Ovary (tissue), 9 donors: ENCODE measurements around the gene LMX1B. TPM values are rescaled to one million over a fixed set of nuclear protein-coding genes. Genes with fewer than 3 reads are reported as not detected.

Experiments used
- DNase-seq, 5 donors: peaks; one replicate each; pipeline ENCODE4 v3.0.0-alpha.2; 2019 to 2020
- H3K27ac ChIP-seq, 2 donors: fragments of 200-600 bp; one replicate each; pipeline versions ENCODE4 v1.5.1 to v1.8.0; 2019 to 2022
- H3K27me3 ChIP-seq: fragments of 200-600 bp; one replicate; pipeline ENCODE4 v1.8.0; 2022
- H3K36me3 ChIP-seq: fragments of 200-600 bp; sonication (generic); one replicate; pipeline ENCODE4 v1.5.1; 2019
- H3K4me1 ChIP-seq: one replicate; pipeline ENCODE4 v1.8.1; 2013; ENCODE audit warnings: mild to moderate bottlenecking, moderate library complexity; ENCODE audit not compliant: insufficient read depth
- H3K4me3 ChIP-seq: fragments of 200-600 bp; sonication (generic); one replicate; pipeline ENCODE4 v1.5.1; 2017
- H3K9me3 ChIP-seq, 2 donors: fragments of 200-600 bp in 1 of 2; sonication (generic) in 1 of 2; one replicate each; pipeline versions ENCODE4 v1.5.1 to v1.8.1; 2013 to 2019; ENCODE audit warnings: mild to moderate bottlenecking in 1 of 2, moderate library complexity in 1 of 2
- CTCF ChIP-seq, 3 donors: fragments of 450-650 bp in 2 of 3; fragments of 200-600 bp in 1 of 3; IDR thresholded peaks; one replicate each; pipeline versions ENCODE4 v1.5.1 to v1.8.0; 2016 to 2022; ENCODE audit warnings: antibody characterized with exemption in 3 of 3, mild to moderate bottlenecking in 1 of 3
- EP300 ChIP-seq: sonication (generic); formaldehyde crosslinking; IDR thresholded peaks from one replicate; pipeline ENCODE4 v1.6.1; 2017; ENCODE audit warnings: antibody characterized with exemption
- POLR2A ChIP-seq: fragments of 450-650 bp; IDR thresholded peaks from one replicate; pipeline ENCODE4 v1.6.1; 2017; ENCODE audit warnings: antibody characterized with exemption, mild to moderate bottlenecking, moderate library complexity
- WGBS, 3 donors: extraction: QIAGEN DNeasy Blood & Tissue Kit in 1 of 3; methylation state at CpG; one replicate each; pipeline versions ENCODE4 v1.1.5 to v1.1.7; 2013 to 2017; 5-methylcytosine and 5-hydroxymethylcytosine counted together
- intact Hi-C, 4 donors: fragments of 100-400 bp; cut with DNase I; formaldehyde crosslinking; loops; one replicate each; pipeline versions ENCODE4 v1.11.0 to v1.15.1; 2022 to 2023
- polyA plus RNA-seq, 2 donors: library from polyadenylated mRNA; stranded (reverse); fragments of 200-250 nt in 1 of 2; fragments of 350-450 nt in 1 of 2; fragmentation: Illumina TruSeq in 1 of 2; extraction: RNeasy Lipid Tissue Mini Kit (QIAGEN cat#74804) in 1 of 2; gene quantifications; one replicate each; pipeline ENCODE4 v1.2.3, GENCODE V29; 2013 to 2014
- total RNA-seq, 7 donors: library from RNA; depleted of rRNA in 2 of 7; stranded (reverse); fragments of >200 nt in 2 of 7; fragmentation: NEBNext Ultra II Directional in 3 of 7; extraction: Animal tissue kit (Norgen Biotek cat#: 25700) in 3 of 7; gene quantifications; one replicate each; pipeline versions ENCODE4 v1.1.0 to v1.2.4, GENCODE V29; 2016 to 2023
- donor health status: DM: no; HTN: no; CAD: no; lungs with moderate emphysema.
- donor health status: DM: no; HTN: no; CAD: no.
- donor health status: Bipolar disorder and iron deficiency.
- donor health status: DM: yes; HTN: yes; CAD: no.
- donor health status: DM: no; HTN: no; CAD: no.
- donor health status: DM: yes; HTN: yes; CAD: no.

The LMX1B gene
- total and polyA plus RNA-seq, 9 donors: 0.08 to 0.20 TPM; not detected in 7

GRCh38 chr9:126628969-126629674, 15.4 kb downstream of the LMX1B start:
- Histone ChIP-seq H3K9me3 (no peaks in the 10 kb centered on the region), H3K27ac (no peak overlapping the region), H3K4me3 (no peak overlapping the region), H3K4me1 (no peaks in the 10 kb centered on the region), H3K27me3 (peaks cover 13% of the 10 kb centered on the region), H3K36me3 (no peaks in the 10 kb centered on the region)
- WGBS, 3 donors: 29 to 39% (median 32%) methylated on average over 11 of the region's 11 CpGs
- no peak for DNase-seq
- TF ChIP-seq EP300: no peak
- no peak for TF ChIP-seq POLR2A
- TF ChIP-seq CTCF (IDR thresholded peaks at IDR 0.05): no peak
- intact Hi-C loops: no loop called here

GRCh38 chr9:126630458-126631237, 16.9 kb downstream of the LMX1B start:
- Histone ChIP-seq H3K27ac (no peak overlapping the region), H3K4me1 (no peaks in the 10 kb centered on the region), H3K27me3 (peaks cover 9% of the 10 kb centered on the region), H3K9me3 (no peaks in the 10 kb centered on the region), H3K4me3 (no peak overlapping the region), H3K36me3 (no peaks in the 10 kb centered on the region)
- WGBS, 3 donors: 31 to 44% (median 39%) methylated on average over 18 to 20 of the region's 20 CpGs
- intact Hi-C loops: no loop called here
- no peak for DNase-seq
- TF ChIP-seq CTCF (IDR thresholded peaks at IDR 0.05) (no peak), POLR2A (no peak), EP300 (no peak)

GRCh38 chr9:126631254-126631653, 17.5 kb downstream of the LMX1B start:
- WGBS, 3 donors: 39 to 58% (median 55%) methylated on average over 6 of the region's 6 CpGs
- H3K27me3 ChIP-seq: peaks cover 5% of the 10 kb centered on the region
- H3K4me1 ChIP-seq: no peaks in the 10 kb centered on the region
- H3K9me3 ChIP-seq: no peaks in the 10 kb centered on the region
- H3K4me3 ChIP-seq: no peak overlapping the region
- H3K27ac ChIP-seq: no peak overlapping the region
- intact Hi-C loops: no loop called here
- no peak for TF ChIP-seq CTCF (IDR thresholded peaks at IDR 0.05)
- no peak for TF ChIP-seq POLR2A
- no peak for TF ChIP-seq EP300
- H3K36me3 ChIP-seq: no peaks in the 10 kb centered on the region
- no peak for DNase-seq

- 53 to 63% (median 55%) methylated on average over 17 of the region's 17 CpGs for WGBS, 3 donors
- intact Hi-C loops: no loop called here
- H3K36me3 ChIP-seq: no peaks in the 10 kb centered on the region
- H3K4me3 ChIP-seq: no peak overlapping the region
- H3K27me3 ChIP-seq: no peaks in the 10 kb centered on the region
- H3K27ac ChIP-seq: no peak overlapping the region
- H3K4me1 ChIP-seq: no peaks in the 10 kb centered on the region
- DNase-seq: no peak
- H3K9me3 ChIP-seq: no peaks in the 10 kb centered on the region
- TF ChIP-seq EP300 (no peak), POLR2A (no peak), CTCF (IDR thresholded peaks at IDR 0.05) (no peak)
Observed at GRCh38 chr9:126633881-126634558, 20.3 kb downstream of the LMX1B start.
